Hematopoietic multipotent progenitor cell (in vitro differentiated cells): Measurements from ENCODE around the gene PGF. TPM values are rescaled to one million over a fixed set of nuclear protein-coding genes. Genes with fewer than 3 reads are reported as not detected.

Source experiments
- DNase-seq, 3 donors: peaks; one replicate each; pipeline ENCODE4 v3.0.0-alpha.2; 2011 to 2015; ENCODE audit warnings: low read depth in 2 of 3, low spot score in 2 of 3
- total RNA-seq: library from RNA; depleted of rRNA; stranded (reverse); fragments of >200 nt; gene quantifications from one replicate; pipeline ENCODE4 v1.2.3, GENCODE V29; 2012

PGF gene
- total RNA-seq, 1 donor: under 0.01 TPM

GRCh38 chr14:74907744-74908143 lies 47.7 kb downstream of the PGF start:
- no peak for DNase-seq

GRCh38 chr14:74906925-74907521 lies 48.4 kb downstream of the PGF start:
- DNase-seq: peak in 2 of 3 donors; percentile 36 to 56

GRCh38 chr14:74905595-74906142 lies 49.7 kb downstream of the PGF start:
- peak; percentile 62 to 80 (median 68) for DNase-seq

GRCh38 chr14:74904635-74905503 lies 50.5 kb downstream of the PGF start:
- DNase-seq: no peak

- no peak for DNase-seq
Observed at GRCh38 chr14:74902941-74903705, 52.3 kb downstream of the PGF start.

GRCh38 chr14:74898694-74899093 lies 56.7 kb downstream of the PGF start:
- DNase-seq: no peak

- DNase-seq: no peak
Observed at GRCh38 chr14:74898083-74898482, 57.3 kb downstream of the PGF start.

- DNase-seq: no peak
Observed at GRCh38 chr14:74897642-74898041, 57.8 kb downstream of the PGF start.

GRCh38 chr14:74896400-74896799 lies 59.0 kb downstream of the PGF start:
- DNase-seq: no peak

- peak in 1 of 3 donors; percentile 32 for DNase-seq
Observed at GRCh38 chr14:74893614-74894091, 61.7 kb downstream of the PGF start.

- peak in 1 of 3 donors; percentile 47 for DNase-seq
Observed at GRCh38 chr14:74892745-74893144, 62.7 kb downstream of the PGF start.

GRCh38 chr14:74891870-74892269 lies 63.5 kb downstream of the PGF start:
- no peak for DNase-seq

Other genes with a start within 250 kb of the PGF start
- 58.7 TPM for gene AREL1, start 242.5 kb downstream of the PGF start, total RNA-seq
- 13.7 TPM for gene FCF1, start 242.5 kb downstream of the PGF start, total RNA-seq
- 21.3 TPM for gene YLPM1, start 192.3 kb downstream of the PGF start, total RNA-seq
- gene PROX2, start 79.5 kb downstream of the PGF start, total RNA-seq: 0.27 TPM
- 50.9 TPM for gene DLST, start 73.7 kb downstream of the PGF start, total RNA-seq
- 8.3 TPM for gene RPS6KL1, start 32.3 kb downstream of the PGF start, total RNA-seq
- gene EIF2B2, start 47.3 kb upstream of the PGF start, total RNA-seq: 45.5 TPM
- 16.2 TPM for gene MLH3, start 95.9 kb upstream of the PGF start, total RNA-seq
- gene ACYP1, start 108.4 kb upstream of the PGF start, total RNA-seq: 5.1 TPM
- 0.54 TPM for gene ZC2HC1C, start 114.0 kb upstream of the PGF start, total RNA-seq
- gene NEK9, start 171.5 kb upstream of the PGF start, total RNA-seq: 71.1 TPM
- 281 TPM for gene TMED10, start 221.0 kb upstream of the PGF start, total RNA-seq